ENCODE results near the gene GSTM1.

- TF ChIP-seq CTCF (conservative IDR thresholded peaks at IDR 0.05 in 1 of 2, IDR thresholded peaks at IDR 0.05 in 1 of 2; ENCODE audit: low read depth in 1 of 2, low read length in 2 of 2): no peak
- no peak for TF ChIP-seq EZH2 (IDR thresholded peaks at IDR 0.05; ENCODE audit: low read length, missing control alignments)
These were observed 28.5 kb downstream of the GSTM1 start for GRCh38 chr1:109716121-109716520.

Measured in fibroblast of lung (primary cell).